WERI-Rb-1 (cell line): Measurements from ENCODE around the gene NCOA7.

ENCODE experiments used
- DNase-seq: peaks from one replicate; pipeline ENCODE4 v3.0.0-alpha.2; 2020
- H3K27ac ChIP-seq: fragments of 250-450 bp; sonication (Bioruptor Pico); 2 replicates; pipeline ENCODE4 v1.5.1; 2020; ENCODE audit warnings: mild to moderate bottlenecking, moderate library complexity
- H3K27me3 ChIP-seq: fragments of 250-450 bp; sonication (Bioruptor Pico); 2 replicates; pipeline ENCODE4 v1.5.1; 2021; ENCODE audit warnings: mild to moderate bottlenecking, low read depth, moderate library complexity; ENCODE audit not compliant: insufficient read depth, severe bottlenecking
- H3K36me3 ChIP-seq: fragments of 250-450 bp; sonication (Bioruptor Pico); 2 replicates; pipeline ENCODE4 v1.5.1; 2020; ENCODE audit warnings: mild to moderate bottlenecking, moderate library complexity
- H3K4me3 ChIP-seq: 2 replicates; pipeline ENCODE4 v1.5.1; 2011; ENCODE audit warnings: low read depth, mild to moderate bottlenecking, control low read depth, low read length
- H3K9me3 ChIP-seq: fragments of 250-450 bp; sonication (Bioruptor Pico); 2 replicates; pipeline ENCODE4 v1.5.1; 2021; ENCODE audit warnings: mild to moderate bottlenecking, moderate library complexity; ENCODE audit not compliant: severe bottlenecking
- CTCF ChIP-seq: IDR thresholded peaks from 2 replicates; pipeline ENCODE4 v1.5.1; 2011; ENCODE audit warnings: low read depth, mild to moderate bottlenecking, control low read depth, inconsistent platforms, low read length

Gene NCOA7

GRCh38 chr6:125853756-125854155 is 63.0 kb downstream of the NCOA7 start:
- TF ChIP-seq CTCF, result no peak

DNA sequence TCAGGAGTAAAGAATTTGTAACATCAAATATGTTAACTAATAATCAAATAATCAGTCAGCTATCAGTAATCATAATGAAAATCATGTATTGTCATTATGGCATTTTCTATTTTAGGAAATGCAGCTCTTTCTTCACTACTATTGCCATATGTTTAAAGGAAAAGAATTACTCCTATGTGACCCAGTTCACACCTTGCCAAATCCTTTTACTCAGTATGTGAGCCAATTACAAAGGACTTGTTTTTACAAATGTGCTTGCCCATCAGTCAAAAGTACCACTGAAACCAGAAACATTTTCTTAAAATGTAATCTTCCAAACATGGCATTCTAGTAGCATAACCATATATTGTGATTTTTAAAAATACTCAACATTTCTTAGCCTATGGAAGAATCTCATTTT is 63.6 kb downstream of the NCOA7 start:
- TF ChIP-seq CTCF, result no peak
- no peak overlapping the region for H3K4me3 ChIP-seq
- DNase-seq, result no peak
- H3K9me3 ChIP-seq, result no peaks in the 10 kb centered on the region
- no peaks in the 10 kb centered on the region for H3K36me3 ChIP-seq
- no peak overlapping the region for H3K27ac ChIP-seq
- no peaks in the 10 kb centered on the region for H3K27me3 ChIP-seq

More at GRCh38 chr6:125853756-125854155, 63.0 kb downstream of the NCOA7 start:
- H3K4me3 ChIP-seq, result no peak overlapping the region
- H3K27ac ChIP-seq, result no peak overlapping the region
- H3K27me3 ChIP-seq, result no peaks in the 10 kb centered on the region
- no peaks in the 10 kb centered on the region for H3K9me3 ChIP-seq
- no peak for DNase-seq
- no peaks in the 10 kb centered on the region for H3K36me3 ChIP-seq

GRCh38 chr6:125855783-125856182 is 65.0 kb downstream of the NCOA7 start:
- H3K27me3 ChIP-seq, result no peaks in the 10 kb centered on the region
- DNase-seq, result no peak
- H3K27ac ChIP-seq, result no peak overlapping the region
- no peak for TF ChIP-seq CTCF
- no peak overlapping the region for H3K4me3 ChIP-seq
- no peaks in the 10 kb centered on the region for H3K36me3 ChIP-seq
- H3K9me3 ChIP-seq, result no peaks in the 10 kb centered on the region

DNA sequence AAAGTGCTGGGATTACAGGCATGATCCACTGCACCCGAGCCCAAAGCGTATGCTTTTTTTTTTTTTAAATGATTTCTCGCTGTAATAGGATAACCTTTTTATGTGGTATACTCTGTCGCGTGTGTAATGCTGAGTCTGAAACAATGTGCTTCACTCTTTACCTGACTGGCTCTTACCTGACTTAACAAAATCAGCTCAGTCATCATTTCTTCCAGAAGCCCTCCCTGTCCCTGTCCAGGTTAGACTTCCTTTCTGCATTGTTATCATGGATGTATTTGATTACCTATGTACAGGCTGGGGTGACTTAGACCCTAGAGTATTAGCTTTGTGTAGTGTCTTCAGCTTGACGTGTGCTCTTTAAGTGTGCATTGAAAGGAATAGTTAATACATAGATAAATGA is 67.1 kb downstream of the NCOA7 start:
- DNase-seq, result no peak
- Histone ChIP-seq H3K9me3 (no peaks in the 10 kb centered on the region), H3K4me3 (no peak overlapping the region), H3K36me3 (no peaks in the 10 kb centered on the region), H3K27me3 (no peaks in the 10 kb centered on the region), H3K27ac (no peak overlapping the region)
- TF ChIP-seq CTCF, result no peak

DNA sequence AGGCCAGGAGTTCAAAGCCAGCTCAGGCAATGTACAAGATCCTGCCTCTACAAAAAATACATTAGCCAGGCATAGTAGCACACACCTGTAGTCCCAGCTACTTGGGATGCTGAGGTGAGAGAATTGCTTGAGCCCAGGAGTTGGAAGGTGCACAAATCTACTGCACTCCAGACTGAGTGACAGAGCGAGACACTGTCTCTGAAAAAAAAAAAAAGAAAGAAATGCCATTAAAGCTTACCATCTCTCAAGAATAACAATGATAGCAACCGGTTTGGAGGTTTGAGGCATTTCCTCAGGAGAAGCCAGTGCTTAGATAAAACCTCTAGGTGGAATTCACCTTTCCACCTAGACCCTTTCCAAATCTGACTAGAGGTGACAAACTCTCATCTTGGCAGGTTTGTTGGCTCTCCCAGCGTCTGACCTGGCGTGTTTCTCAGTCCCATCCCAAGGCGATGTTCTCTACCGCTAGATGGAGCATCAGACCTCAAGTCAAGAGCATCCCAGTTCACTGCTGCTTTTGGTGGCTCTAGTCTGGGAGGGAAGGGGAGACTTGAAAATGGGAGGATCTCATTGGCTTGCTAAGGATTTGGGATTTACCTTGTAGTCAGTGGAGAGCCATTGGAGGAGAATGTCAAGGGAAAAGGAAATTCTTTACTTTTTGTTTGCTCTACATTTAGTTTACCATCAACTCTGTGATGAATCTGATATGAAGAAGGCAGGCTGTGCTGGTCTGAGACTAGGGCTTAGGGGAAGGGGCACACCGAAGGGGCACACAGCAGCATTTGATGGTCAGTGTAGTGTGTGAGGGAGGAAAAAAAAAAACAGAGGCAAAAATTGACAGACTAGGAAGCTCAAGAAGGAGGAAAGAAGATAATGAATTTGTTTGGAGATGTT is 67.9 kb downstream of the NCOA7 start:
- no peaks in the 10 kb centered on the region for H3K27me3 ChIP-seq
- TF ChIP-seq CTCF, result peak; percentile 89
- no peaks in the 10 kb centered on the region for H3K9me3 ChIP-seq
- DNase-seq, result peak; percentile 76
- H3K36me3 ChIP-seq, result no peaks in the 10 kb centered on the region
- no peak overlapping the region for H3K27ac ChIP-seq
- H3K4me3 ChIP-seq, result no peak overlapping the region
